ENCODE results near the gene IL9R. TPM values are rescaled to one million over a fixed set of nuclear protein-coding genes. Genes with fewer than 3 reads are reported as not detected.

The IL9R gene
- total and polyA plus RNA-seq, 10 of the 15 experiments (the other 5 are each of a cell fraction or from before 2014, with no cell fraction given), result 0.47 to 5.9 (median 2.4) TPM

DNA sequence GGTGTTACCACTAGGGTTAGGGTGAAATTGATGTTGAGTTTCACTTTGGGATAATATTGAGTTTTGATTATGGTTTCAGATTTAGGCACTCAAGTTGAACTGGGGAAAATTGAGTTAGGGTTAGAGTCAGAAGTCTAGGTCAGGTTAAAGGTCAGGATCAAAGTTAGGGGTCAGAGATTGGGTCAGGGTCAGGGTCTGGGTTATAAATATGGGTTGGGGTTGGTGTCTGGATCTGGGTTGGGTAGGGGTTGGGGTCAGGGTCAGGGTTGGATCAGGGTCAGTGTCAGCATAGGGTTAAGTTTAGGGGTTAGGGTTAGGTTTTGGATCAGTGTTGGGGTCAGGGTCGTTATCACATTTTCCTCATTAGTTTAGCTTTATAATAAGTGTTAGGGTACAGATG is 42.7 kb upstream of the IL9R start:
- Histone ChIP-seq H3K4me3 (no peak overlapping the region), H3K79me2 (ENCODE audit: control insufficient read depth, insufficient read depth, low read length) (no peaks in the 10 kb centered on the region), H4K20me1 (ENCODE audit: control insufficient read depth, insufficient read depth) (no peaks in the 10 kb centered on the region), H3K27ac (ENCODE audit: control insufficient read depth, insufficient read depth) (no peak overlapping the region), H3K36me3 (ENCODE audit: control insufficient read depth in 2 of 2, insufficient read depth in 2 of 2, low read length in 1 of 2) (no peaks in the 10 kb centered on the region), H3K4me1 (ENCODE audit: control insufficient read depth, insufficient read depth, low read length) (no peaks in the 10 kb centered on the region), H3K4me2 (ENCODE audit: control insufficient read depth, insufficient read depth) (no peak overlapping the region), H3K9me3 (replicated peaks; ENCODE audit: control insufficient read depth, insufficient read depth, low read length) (no peaks in the 10 kb centered on the region; the same call in 2 of the 3 replicates), H3K27me3 (replicated peaks in 1 of 2; ENCODE audit: control insufficient read depth in 2 of 2, insufficient read depth in 2 of 2, low read length in 1 of 2) (no peaks in the 10 kb centered on the region), H3K9ac (ENCODE audit: control insufficient read depth, insufficient read depth, low read length) (no peak overlapping the region), H2AFZ (ENCODE audit: control insufficient read depth, low read depth, low read length) (no peak overlapping the region)
- in situ Hi-C loops (cut with MboI), result no loop called here
- RAD21 ChIA-PET (ENCODE audit: unreplicated experiment), result no interaction called here
- WGBS (ENCODE audit: insufficient coverage, insufficient replicate concordance, low lambda C conversion rate, missing lambda C conversion rate), result 42% methylated on average over 1 of the region's 1 CpG
- SMC1A ChIA-PET (ENCODE audit: uncharacterized antibody, unreplicated experiment), result no interaction called here
- intact Hi-C loops (cut with micrococcal nuclease; ENCODE audit: unreplicated experiment), result no loop called here
- TF ChIP-seq, protein P1, sequence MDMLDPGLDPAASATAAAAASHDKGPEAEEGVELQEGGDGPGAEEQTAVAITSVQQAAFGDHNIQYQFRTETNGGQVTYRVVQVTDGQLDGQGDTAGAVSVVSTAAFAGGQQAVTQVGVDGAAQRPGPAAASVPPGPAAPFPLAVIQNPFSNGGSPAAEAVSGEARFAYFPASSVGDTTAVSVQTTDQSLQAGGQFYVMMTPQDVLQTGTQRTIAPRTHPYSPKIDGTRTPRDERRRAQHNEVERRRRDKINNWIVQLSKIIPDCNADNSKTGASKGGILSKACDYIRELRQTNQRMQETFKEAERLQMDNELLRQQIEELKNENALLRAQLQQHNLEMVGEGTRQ (IDR thresholded peaks at IDR 0.05; ENCODE audit: borderline replicate concordance, low read depth, low read length), result no peak
- no peak for TF ChIP-seq ZZZ3 (IDR thresholded peaks at IDR 0.05; ENCODE audit: control insufficient read depth, insufficient read length, low read depth)
- TF ChIP-seq CHD1 (IDR thresholded peaks at IDR 0.05; ENCODE audit: low read depth, low read length), result no peak
- TF ChIP-seq ATF7 (IDR thresholded peaks at IDR 0.05; ENCODE audit: low read depth), result no peak
- no peak for TF ChIP-seq CBFB (IDR thresholded peaks at IDR 0.05; ENCODE audit: low read depth)
- no peak for TF ChIP-seq PAX8 (IDR thresholded peaks at IDR 0.05)
- TF ChIP-seq, protein P2, sequence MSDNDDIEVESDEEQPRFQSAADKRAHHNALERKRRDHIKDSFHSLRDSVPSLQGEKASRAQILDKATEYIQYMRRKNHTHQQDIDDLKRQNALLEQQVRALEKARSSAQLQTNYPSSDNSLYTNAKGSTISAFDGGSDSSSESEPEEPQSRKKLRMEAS (IDR thresholded peaks at IDR 0.05; ENCODE audit: low read depth, low read length), result no peak
- TF ChIP-seq, protein P3, sequence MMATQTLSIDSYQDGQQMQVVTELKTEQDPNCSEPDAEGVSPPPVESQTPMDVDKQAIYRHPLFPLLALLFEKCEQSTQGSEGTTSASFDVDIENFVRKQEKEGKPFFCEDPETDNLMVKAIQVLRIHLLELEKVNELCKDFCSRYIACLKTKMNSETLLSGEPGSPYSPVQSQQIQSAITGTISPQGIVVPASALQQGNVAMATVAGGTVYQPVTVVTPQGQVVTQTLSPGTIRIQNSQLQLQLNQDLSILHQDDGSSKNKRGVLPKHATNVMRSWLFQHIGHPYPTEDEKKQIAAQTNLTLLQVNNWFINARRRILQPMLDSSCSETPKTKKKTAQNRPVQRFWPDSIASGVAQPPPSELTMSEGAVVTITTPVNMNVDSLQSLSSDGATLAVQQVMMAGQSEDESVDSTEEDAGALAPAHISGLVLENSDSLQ (IDR thresholded peaks at IDR 0.05), result no peak
- no peak for TF ChIP-seq RBBP5 (conservative IDR thresholded peaks at IDR 0.05)
- TF ChIP-seq CEBPB (IDR thresholded peaks at IDR 0.05; ENCODE audit: borderline replicate concordance in 1 of 2, low read depth in 2 of 2, low read length in 2 of 2), result no peak
- no peak for DNase-seq (ENCODE audit: low read depth, low spot score)
- no TSS peak for BruUV-seq (replicated peaks)
- ATAC-seq, result no peak
- no peak for FAIRE-seq
- CTCF ChIA-PET, result no interaction called here
- POLR2A ChIA-PET, result no interaction called here

Data from GM12878 (cell line).